Measurements from ENCODE around the gene PRND. TPM values are rescaled to one million over a fixed set of nuclear protein-coding genes. Genes with fewer than 3 reads are reported as not detected.
A peak's percentile ranks its signal among the peaks of the same experiment; 100 is the strongest.

Gene PRND
- total and polyA plus RNA-seq, 2 donors (not counting 1 experiment from before 2014, with no cell fraction given): 0.03 TPM; not detected in 1

GRCh38 chr20:4720041-4720976 lies 1.4 kb upstream of the PRND start:
- Histone ChIP-seq H3K9ac (ENCODE audit: low read length) (peak overlapping the region; percentile 37), H3K27ac (ENCODE audit: low read length in 2 of 2) (peak overlapping the region; percentile 86 to 89), H3K27me3 (replicated peaks in 1 of 4; ENCODE audit: control extremely low read depth in 1 of 4, control insufficient read depth in 3 of 4, insufficient read depth in 4 of 4, low read length in 3 of 4) (no peaks in the 10 kb centered on the region), H3K36me3 (replicated peaks in 1 of 2; ENCODE audit: control extremely low read depth in 1 of 2, control insufficient read depth in 1 of 2, extremely low read depth in 1 of 2, insufficient read depth in 2 of 2, low read length in 1 of 2) (no peaks in the 10 kb centered on the region), H3K9me3 (ENCODE audit: control extremely low read depth in 1 of 3, control insufficient read depth in 2 of 3, insufficient read depth in 1 of 3, low read length in 2 of 3) (peaks cover 0 to 7% (median 0%) of the 10 kb centered on the region in 3 donors), H3K4me3 (ENCODE audit: control extremely low read depth in 1 of 5, extremely low read depth in 1 of 5, insufficient read depth in 1 of 5, low read depth in 2 of 5, low read length in 4 of 5) (peak overlapping the region in 2 of 5 experiments; percentile 33 to 38), H3K4me2 (replicated peaks; ENCODE audit: low read depth, low read length, poor library complexity, severe bottlenecking) (peak overlapping the region; percentile 70), H3K4me1 (ENCODE audit: control insufficient read depth in 2 of 2, insufficient read depth in 2 of 2, low read length in 2 of 2) (peaks cover 28 to 30% of the 10 kb centered on the region in 2 donors), H2AFZ (ENCODE audit: insufficient read depth, low read depth, low read length, poor library complexity, severe bottlenecking) (peak overlapping the region; percentile 74), H4K20me1 (ENCODE audit: control insufficient read depth, insufficient read depth, low read length, poor library complexity, severe bottlenecking) (no peaks in the 10 kb centered on the region), H3K79me2 (ENCODE audit: control insufficient read depth, insufficient read depth, low read length) (no peaks in the 10 kb centered on the region)
- ChIA-PET POLR2A (interaction anchor here (0.7 to 1.2 kb wide), 4 partner anchors 22 to 223 kb away, joined by 3 to 4 read pairs (median 4); no protein-coding TSS in a partner anchor), CTCF (interaction anchor here (0.7 to 12.4 kb wide), 11 partner anchors 10 to 236 kb away, joined by 3 to 145 read pairs (median 5); no protein-coding TSS in a partner anchor)
- DNase-seq (peak; percentile 95), ATAC-seq (ENCODE audit: low read depth) (peak; percentile 98)
- H3K27ac Mint-ChIP-seq: peak overlapping the region; percentile 92
- WGBS (ENCODE audit: insufficient coverage): 8% methylated on average over 15 of the region's 18 CpGs
- peak overlapping the region; percentile 72 for H3K4me3 Mint-ChIP-seq
- H3K9me3 Mint-ChIP-seq (ENCODE audit: insufficient read depth): no peaks in the 10 kb centered on the region
- TF ChIP-seq EZH2 (IDR thresholded peaks at IDR 0.05; ENCODE audit: borderline replicate concordance, insufficient read depth, low read depth, low read length, poor library complexity, severe bottlenecking): no peak
- peak; percentile 83 for TF ChIP-seq CTCF (IDR thresholded peaks at IDR 0.05)
- peaks cover 50% of the 10 kb centered on the region for H3K4me1 Mint-ChIP-seq
- intact Hi-C loops (cut with micrococcal nuclease): loop anchor here (1.0 kb wide), 3 partner anchors 106 to 406 kb away; no protein-coding TSS in a partner anchor
- no peaks in the 10 kb centered on the region for H3K27me3 Mint-ChIP-seq
